GM13977 (cell line): ENCODE measurements around the gene ECSIT.

Experiments used
- DNase-seq: peaks from one replicate; pipeline ENCODE4 v3.0.0; 2012; ENCODE audit warnings: low spot score
- in situ Hi-C: fragments of 300-500 bp; cut with MboI; formaldehyde crosslinking; loops from one replicate; pipeline ENCODE4 v1.12.0; 2022; ENCODE audit warnings: low sequenced_read_pairs, low pct_unique_long_range_greater_than_20kb, mixed read lengths, inconsistent platforms; ENCODE audit not compliant: unreplicated experiment
- TF ChIP-seq, protein P1 (sequence below): IDR thresholded peaks from 2 replicates; pipeline ENCODE4 v1.5.1; 2012; ENCODE audit warnings: mild to moderate bottlenecking, control low read depth; ENCODE audit not compliant: insufficient read depth; ENCODE audit errors: extremely low read depth, missing control alignments

The ECSIT gene

DNA sequence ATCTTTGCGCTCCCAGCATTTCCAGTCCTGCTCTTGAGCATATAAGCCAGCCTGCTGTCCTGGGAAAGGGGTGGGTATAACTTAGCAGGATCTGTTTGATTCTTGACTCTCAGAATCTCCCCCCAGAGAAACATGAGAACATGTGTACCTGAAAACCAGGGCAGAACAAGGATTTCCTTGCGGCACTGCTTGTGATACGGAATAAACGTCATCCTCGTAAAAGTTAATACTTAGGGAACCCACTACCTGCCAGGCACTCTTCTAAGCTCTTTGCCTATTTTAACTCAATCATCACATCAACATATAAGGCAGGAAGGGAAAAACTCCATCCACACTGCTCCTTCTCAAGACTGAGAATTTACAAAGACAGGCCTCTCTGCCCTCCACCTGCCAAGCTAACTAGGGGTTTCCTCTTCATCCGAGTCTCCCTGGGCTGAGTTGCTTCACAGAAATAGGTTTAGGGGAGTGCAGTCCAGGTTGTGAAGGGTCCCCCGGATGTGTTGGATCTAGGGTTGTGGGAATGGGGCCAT is 24.4 kb downstream of the ECSIT start:
- in situ Hi-C loops: no loop called here
- TF ChIP-seq, protein P1, sequence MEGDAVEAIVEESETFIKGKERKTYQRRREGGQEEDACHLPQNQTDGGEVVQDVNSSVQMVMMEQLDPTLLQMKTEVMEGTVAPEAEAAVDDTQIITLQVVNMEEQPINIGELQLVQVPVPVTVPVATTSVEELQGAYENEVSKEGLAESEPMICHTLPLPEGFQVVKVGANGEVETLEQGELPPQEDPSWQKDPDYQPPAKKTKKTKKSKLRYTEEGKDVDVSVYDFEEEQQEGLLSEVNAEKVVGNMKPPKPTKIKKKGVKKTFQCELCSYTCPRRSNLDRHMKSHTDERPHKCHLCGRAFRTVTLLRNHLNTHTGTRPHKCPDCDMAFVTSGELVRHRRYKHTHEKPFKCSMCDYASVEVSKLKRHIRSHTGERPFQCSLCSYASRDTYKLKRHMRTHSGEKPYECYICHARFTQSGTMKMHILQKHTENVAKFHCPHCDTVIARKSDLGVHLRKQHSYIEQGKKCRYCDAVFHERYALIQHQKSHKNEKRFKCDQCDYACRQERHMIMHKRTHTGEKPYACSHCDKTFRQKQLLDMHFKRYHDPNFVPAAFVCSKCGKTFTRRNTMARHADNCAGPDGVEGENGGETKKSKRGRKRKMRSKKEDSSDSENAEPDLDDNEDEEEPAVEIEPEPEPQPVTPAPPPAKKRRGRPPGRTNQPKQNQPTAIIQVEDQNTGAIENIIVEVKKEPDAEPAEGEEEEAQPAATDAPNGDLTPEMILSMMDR: no peak
- no peak for DNase-seq

GRCh38 chr19:11499890-11500420 is 29.0 kb downstream of the ECSIT start:
- DNase-seq: no peak
- TF ChIP-seq, protein P1: no peak
- in situ Hi-C loops: loop anchor here (10.0 kb wide), 1 partner anchor 95 kb away; the partner anchor contains the start of gene ZNF627

- TF ChIP-seq, protein P1: no peak
- DNase-seq: no peak
- in situ Hi-C loops: loop anchor here (10.0 kb wide), 1 partner anchor 96 kb away; the partner anchor contains the start of gene ZNF627
These were observed 29.7 kb downstream of the ECSIT start for GRCh38 chr19:11499220-11499726.

- TF ChIP-seq, protein P1: peak; percentile 80
- peak; percentile 76 for DNase-seq
- in situ Hi-C loops: loop anchor here (10.0 kb wide), 1 partner anchor 98 kb away; the partner anchor contains the start of gene ZNF627
These were observed 32.4 kb downstream of the ECSIT start for GRCh38 chr19:11496391-11497163.

DNA sequence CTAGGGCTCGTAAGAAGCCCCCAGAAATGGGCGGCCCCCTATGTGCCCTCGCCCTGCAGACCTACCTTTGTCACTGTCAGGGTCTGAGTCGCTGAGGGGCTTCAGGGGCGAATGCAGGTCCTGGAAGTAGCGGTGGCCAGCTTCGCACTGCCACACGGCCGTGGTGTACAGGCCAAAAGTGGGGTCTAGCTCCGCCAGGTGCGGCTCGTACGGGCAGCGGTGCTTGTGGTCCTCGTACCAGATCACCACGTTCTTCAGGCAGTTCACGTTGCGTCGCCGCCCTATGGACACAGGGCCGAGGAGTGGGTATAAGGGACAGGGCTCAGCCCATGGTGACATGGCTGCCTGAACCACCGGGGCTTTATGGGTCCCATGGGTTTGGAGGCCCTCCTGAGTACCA is 33.0 kb downstream of the ECSIT start:
- in situ Hi-C loops: loop anchor here (10.0 kb wide), 1 partner anchor 99 kb away; the partner anchor contains the start of gene ZNF627
- DNase-seq: no peak
- TF ChIP-seq, protein P1: no peak

DNA sequence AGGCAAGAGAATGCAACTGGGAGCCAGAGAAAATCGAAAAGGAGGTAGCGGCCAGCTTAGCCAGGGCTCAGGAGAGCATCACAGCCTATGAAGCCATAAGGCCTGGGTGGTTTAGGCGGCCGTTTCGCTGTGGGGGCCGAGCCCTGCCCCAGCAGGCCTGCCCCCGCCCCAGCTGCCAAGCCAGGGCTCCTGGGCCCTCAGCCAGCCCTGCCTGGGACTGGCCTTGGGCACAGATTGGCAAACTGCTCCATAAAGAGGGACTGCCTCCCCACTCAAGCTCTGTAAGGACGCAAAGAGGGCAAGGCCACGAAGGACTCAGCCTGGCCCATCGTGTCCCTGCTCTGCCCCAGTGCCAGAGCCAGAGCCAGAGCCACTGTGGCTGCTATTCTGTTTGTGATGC is 33.5 kb downstream of the ECSIT start:
- in situ Hi-C loops: loop anchor here (10.0 kb wide), 1 partner anchor 99 kb away; the partner anchor contains the start of gene ZNF627
- no peak for DNase-seq

More for the DNA sequence above, 33.5 kb downstream of the ECSIT start:
- TF ChIP-seq, protein P1: no peak
